Activated T-helper 2 cell treated with anti-CD3 and anti-CD28 coated beads, Interferon-gamma antibody, Interleukin-2, Interleukin-4, amounts not matched to agents 10 μg/mL and 5 μg/mL and 100 μg/mL, durations not matched to agents 14 hours and 24 hours and 36 hours (primary cell): Measurements from ENCODE around the gene SAE1. TPM values are rescaled to one million over a fixed set of nuclear protein-coding genes. Genes with fewer than 3 reads are reported as not detected.
A peak's percentile ranks its signal among the peaks of the same experiment; 100 is the strongest.

Experiments
- DNase-seq: peaks from one replicate; pipeline ENCODE4 v3.0.0; 2021; ENCODE audit warnings: low spot score
- H3K27ac Mint-ChIP-seq: one replicate; pipeline ENCODE4 v1.8.0; 2021; ENCODE audit warnings: mixed read lengths
- H3K27me3 Mint-ChIP-seq: one replicate; pipeline ENCODE4 v1.8.0; 2021; ENCODE audit warnings: low read depth, mixed read lengths
- H3K36me3 Mint-ChIP-seq: one replicate; pipeline ENCODE4 v1.8.0; 2021; ENCODE audit warnings: low read depth, mixed read lengths
- H3K4me1 Mint-ChIP-seq: one replicate; pipeline ENCODE4 v1.8.0; 2021; ENCODE audit warnings: low read depth, mixed read lengths
- H3K4me3 Mint-ChIP-seq: one replicate; pipeline ENCODE4 v1.8.0; 2021; ENCODE audit warnings: low read depth, mild to moderate bottlenecking, moderate library complexity, mixed read lengths
- H3K9me3 Mint-ChIP-seq: one replicate; pipeline ENCODE4 v1.8.0; 2021; ENCODE audit warnings: mixed read lengths
- intact Hi-C: fragments of 100-400 bp; cut with micrococcal nuclease; formaldehyde crosslinking; loops from one replicate; pipeline ENCODE4 v1.15.1; 2023
- total RNA-seq: library from RNA; stranded (reverse); gene quantifications from 2 replicates; pipeline ENCODE4 v1.2.3, GENCODE V29; 2022

SAE1 gene
- total RNA-seq, 1 donor from 2014 or later, result 151 TPM

- Mint-ChIP-seq H3K4me1 (peaks cover 16% of the 10 kb centered on the region), H3K27ac (no peak overlapping the region), H3K4me3 (no peak overlapping the region), H3K36me3 (peaks cover 16% of the 10 kb centered on the region), H3K9me3 (no peaks in the 10 kb centered on the region), H3K27me3 (no peaks in the 10 kb centered on the region)
- intact Hi-C loops, result loop anchor here (10.0 kb wide), 1 partner anchor 389 kb away; the partner anchor contains the start of gene ARHGAP35
- DNase-seq, result no peak
Measured at GRCh38 chr19:47253970-47254369, 123.3 kb downstream of the SAE1 start.

DNA sequence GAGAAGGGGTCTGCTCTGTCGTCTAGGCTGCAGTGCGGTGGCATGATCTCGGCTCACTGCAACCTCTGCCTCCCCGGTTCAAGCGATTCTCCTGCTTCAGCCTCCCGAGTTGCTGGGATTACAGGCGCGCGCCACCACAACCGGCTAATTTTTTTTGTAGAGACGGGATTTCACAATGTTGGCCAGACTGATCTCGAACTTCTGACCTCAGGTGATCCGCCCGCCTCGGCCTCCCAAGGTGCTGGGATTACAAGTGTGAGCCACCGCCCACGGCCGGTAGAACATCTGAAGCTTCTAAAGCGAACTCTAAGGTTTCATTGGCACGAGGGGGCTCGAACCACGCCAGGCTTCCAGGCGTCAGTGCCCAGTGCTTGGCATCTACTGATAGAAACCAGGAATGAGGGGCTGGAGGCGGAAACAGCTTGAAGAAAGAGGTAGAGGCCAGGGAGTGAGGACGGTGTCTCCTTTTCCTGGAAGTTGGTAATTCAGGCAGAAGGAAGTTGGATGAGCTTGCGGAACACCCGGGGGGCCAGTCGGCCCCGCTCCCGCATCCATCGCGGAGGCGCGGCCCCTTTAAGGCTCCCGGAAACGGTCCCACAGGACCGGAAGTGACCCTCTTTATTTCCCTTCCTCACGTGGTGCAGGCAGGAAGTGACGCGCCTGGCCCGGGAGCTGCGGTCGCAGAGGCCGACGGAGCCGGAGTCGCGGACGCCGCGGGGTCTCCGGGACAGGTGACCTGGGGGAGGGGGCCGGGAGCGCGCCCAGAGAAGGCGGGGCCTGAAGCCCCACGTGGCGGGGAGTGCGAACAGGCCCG lies 125.5 kb downstream of the SAE1 start, which contains the start of gene CCDC9:
Gene CCDC9 (plus strand): TSS at position 647 of the 814 bp plus-strand sequence. CDS start 1,876 bp downstream, outside the sequence.
- H3K36me3 Mint-ChIP-seq, result peaks cover 35% of the 10 kb centered on the region
- intact Hi-C loops, result loop anchor here (1.0 to 10.0 kb wide), 2 partner anchors 70 to 391 kb away; partner anchors contain the start of gene ARHGAP35
- peaks cover 22% of the 10 kb centered on the region for H3K4me1 Mint-ChIP-seq
- no peaks in the 10 kb centered on the region for H3K27me3 Mint-ChIP-seq
- peak; percentile 93 for DNase-seq
- no peaks in the 10 kb centered on the region for H3K9me3 Mint-ChIP-seq
- H3K4me3 Mint-ChIP-seq, result peak within 1 kb of the TSS; percentile 86
- H3K27ac Mint-ChIP-seq, result peak within 1 kb of the TSS; percentile 87

DNA sequence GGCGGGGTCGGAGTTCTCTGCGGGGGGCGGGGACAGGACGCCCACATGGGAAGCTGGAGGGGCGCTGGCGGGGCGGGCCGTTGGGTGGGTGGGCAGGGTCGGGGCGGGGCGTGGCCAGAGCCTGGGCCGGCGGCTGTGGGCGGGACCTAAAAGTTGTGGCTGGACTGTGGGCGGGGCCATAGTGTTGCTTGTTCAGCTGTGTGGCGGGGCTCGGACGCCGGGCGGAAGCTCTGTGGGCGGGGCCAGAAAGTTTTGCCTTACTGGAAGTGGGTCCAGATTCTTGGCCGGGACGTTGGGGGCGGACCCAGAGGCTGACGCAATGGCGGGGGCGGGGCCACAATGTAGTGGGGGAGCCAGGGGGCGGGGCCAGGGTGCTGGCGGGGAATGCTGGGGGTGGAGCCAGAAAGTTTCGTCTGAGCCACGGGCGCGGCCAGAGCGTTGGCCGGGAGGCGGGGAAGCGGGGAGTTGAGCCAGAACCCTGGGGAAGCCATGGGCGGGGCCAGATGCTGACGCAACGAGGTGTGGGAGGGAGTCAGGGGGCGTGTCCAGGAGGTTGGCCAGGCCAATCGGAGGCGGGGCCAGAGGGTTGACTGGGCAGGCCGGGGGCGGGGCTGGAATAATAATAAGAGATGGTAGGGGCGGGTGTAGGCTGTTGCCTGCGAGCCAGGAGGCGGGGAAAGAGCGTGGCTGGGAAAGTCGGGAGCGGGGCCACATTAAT lies 126.2 kb downstream of the SAE1 start:
- H3K27me3 Mint-ChIP-seq, result no peaks in the 10 kb centered on the region
- peak overlapping the region; percentile 87 for H3K27ac Mint-ChIP-seq
- intact Hi-C loops, result loop anchor here (1.0 to 10.0 kb wide), 3 partner anchors 17 to 392 kb away; partner anchors contain the start of genes ARHGAP35 and INAFM1
- peak; percentile 99 for DNase-seq
- peaks cover 39% of the 10 kb centered on the region for H3K36me3 Mint-ChIP-seq
- H3K9me3 Mint-ChIP-seq, result no peaks in the 10 kb centered on the region
- H3K4me1 Mint-ChIP-seq, result peaks cover 22% of the 10 kb centered on the region
- H3K4me3 Mint-ChIP-seq, result peak overlapping the region; percentile 86

DNA sequence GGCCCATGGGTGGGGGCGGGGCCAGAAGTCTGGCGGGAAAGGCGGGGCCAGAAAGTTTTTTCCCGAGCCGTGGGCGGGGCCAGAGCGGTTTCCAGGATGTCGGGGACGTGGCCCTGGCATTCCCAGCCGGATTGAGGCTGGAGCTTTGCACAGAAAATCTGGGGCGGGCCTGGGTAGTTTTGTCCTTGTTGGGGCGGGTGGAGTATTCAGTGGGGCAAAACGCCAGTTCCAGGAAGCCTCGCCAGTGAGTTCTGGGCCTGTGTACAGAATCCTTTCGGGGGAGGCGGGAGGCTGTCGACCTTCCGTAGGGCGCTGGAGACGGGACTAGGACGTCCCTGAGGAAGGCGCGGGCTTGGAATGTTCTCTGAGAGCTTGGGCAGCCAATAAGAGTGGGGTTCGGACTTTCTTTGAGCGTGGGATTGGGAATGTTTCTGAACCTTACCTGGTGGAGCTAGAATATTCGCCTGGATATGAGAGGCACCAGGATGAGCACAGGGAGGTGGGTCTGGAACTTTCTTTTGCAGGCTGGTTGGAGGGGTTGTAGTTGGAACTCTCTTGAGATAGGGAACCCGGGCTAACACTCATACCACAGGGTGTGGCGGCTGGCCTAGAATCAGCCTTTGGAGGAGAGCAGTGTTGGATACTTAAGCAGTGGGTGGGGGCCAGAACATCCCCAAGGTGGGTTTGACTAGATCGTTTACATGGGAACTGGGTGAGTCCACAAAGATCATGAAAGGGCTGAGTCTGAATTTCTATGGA lies 127.0 kb downstream of the SAE1 start:
- intact Hi-C loops, result loop anchor here (1.0 to 10.0 kb wide), 2 partner anchors 17 to 393 kb away; partner anchors contain the start of genes ARHGAP35 and INAFM1
- Mint-ChIP-seq H3K4me3 (peak overlapping the region; percentile 86), H3K9me3 (no peaks in the 10 kb centered on the region), H3K36me3 (peaks cover 43% of the 10 kb centered on the region), H3K4me1 (peaks cover 22% of the 10 kb centered on the region), H3K27me3 (no peaks in the 10 kb centered on the region), H3K27ac (peak overlapping the region; percentile 87)
- no peak for DNase-seq

GRCh38 chr19:47258434-47258833 lies 127.8 kb downstream of the SAE1 start:
- peaks cover 49% of the 10 kb centered on the region for H3K36me3 Mint-ChIP-seq
- peaks cover 22% of the 10 kb centered on the region for H3K4me1 Mint-ChIP-seq
- no peaks in the 10 kb centered on the region for H3K27me3 Mint-ChIP-seq
- DNase-seq, result no peak
- intact Hi-C loops, result loop anchor here (10.0 kb wide), 1 partner anchor 394 kb away; the partner anchor contains the start of gene ARHGAP35
- H3K9me3 Mint-ChIP-seq, result no peaks in the 10 kb centered on the region
- H3K27ac Mint-ChIP-seq, result no peak overlapping the region
- peak overlapping the region; percentile 86 for H3K4me3 Mint-ChIP-seq

DNA sequence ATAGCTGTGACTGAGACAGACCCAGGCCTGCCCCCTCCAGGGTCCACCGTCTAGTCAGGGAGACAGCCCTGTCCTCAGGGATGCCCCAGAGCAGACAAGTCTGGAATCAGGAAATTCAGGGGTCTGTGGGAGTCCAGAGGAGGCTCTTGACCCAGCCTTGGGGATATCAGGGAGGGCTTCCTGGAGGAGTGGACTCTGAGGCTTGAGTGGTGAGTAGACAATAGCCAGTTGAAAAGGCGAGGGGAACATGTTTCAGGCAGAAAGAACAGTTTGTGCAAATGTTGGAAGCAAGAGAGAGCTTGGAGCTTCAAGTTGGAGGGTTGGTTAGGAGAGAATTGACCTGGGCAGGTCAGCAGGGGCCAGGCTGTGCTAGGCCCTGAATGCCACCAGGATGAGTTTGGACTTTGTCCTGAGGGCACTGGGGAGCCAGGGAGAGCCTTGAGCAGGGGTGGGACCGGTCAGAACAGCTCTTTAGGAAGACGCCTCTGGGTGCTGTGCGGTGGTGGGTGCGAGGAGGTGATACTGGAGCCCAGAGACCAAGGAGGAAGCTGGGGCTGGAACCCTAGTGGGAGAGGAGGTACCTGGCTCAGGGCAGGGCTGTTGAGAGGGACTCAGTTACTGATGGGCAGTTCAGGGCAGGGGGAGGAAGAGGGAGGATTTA lies 128.4 kb downstream of the SAE1 start:
- Mint-ChIP-seq H3K27me3 (no peaks in the 10 kb centered on the region), H3K4me1 (peaks cover 22% of the 10 kb centered on the region), H3K27ac (no peak overlapping the region), H3K36me3 (peaks cover 49% of the 10 kb centered on the region), H3K9me3 (no peaks in the 10 kb centered on the region), H3K4me3 (peak overlapping the region; percentile 86)
- DNase-seq, result no peak
- intact Hi-C loops, result loop anchor here (10.0 kb wide), 1 partner anchor 394 kb away; the partner anchor contains the start of gene ARHGAP35

Other genes starting within 250 kb of the SAE1 start
- 0.25 TPM in 1 of 2 replicates, not detected in the other for gene NPAS1, start 111.0 kb upstream of the SAE1 start, total RNA-seq
- gene TMEM160, start 82.2 kb upstream of the SAE1 start, total RNA-seq, result 48.0 and 49.1 TPM in 2 replicates
- gene ZC3H4, start 17.1 kb upstream of the SAE1 start, total RNA-seq, result 97.1 and 104 TPM in 2 replicates
- 14.6 and 16.3 TPM in 2 replicates for gene BBC3, start 100.4 kb downstream of the SAE1 start, total RNA-seq
- gene CCDC9, start 125.7 kb downstream of the SAE1 start, total RNA-seq, result 34.3 and 37.5 TPM in 2 replicates
- gene INAFM1, start 144.1 kb downstream of the SAE1 start, total RNA-seq, result 9.3 and 12.7 TPM in 2 replicates
- gene C5AR1, start 179.0 kb downstream of the SAE1 start, total RNA-seq, result 1.1 and 1.2 TPM in 2 replicates
- not detected in 2 replicates for gene C5AR2, start 201.3 kb downstream of the SAE1 start, total RNA-seq
- gene DHX34, start 218.5 kb downstream of the SAE1 start, total RNA-seq, result 23.2 TPM in 2 replicates